ENCODE measurements around the gene SIM1.

The SIM1 gene

GRCh38 chr6:100447081-100447899 lies 17.4 kb downstream of the SIM1 start:
- TF ChIP-seq ZBTB49 (tag by site-specific recombination; IDR thresholded peaks at IDR 0.05; ENCODE audit: low read depth) (no peak), ZNF223 (tag by site-specific recombination; IDR thresholded peaks at IDR 0.05) (no peak), ZNF138 (tag by site-specific recombination; IDR thresholded peaks at IDR 0.05; ENCODE audit: borderline replicate concordance) (no peak), ZNF341 (tag by site-specific recombination; IDR thresholded peaks at IDR 0.05; ENCODE audit: low read depth) (no peak), ZNF558 (tag by site-specific recombination; IDR thresholded peaks at IDR 0.05) (no peak), ZNF76 (tag by site-specific recombination; IDR thresholded peaks at IDR 0.05; ENCODE audit: borderline replicate concordance, low read depth) (no peak), GLI4 (tag by site-specific recombination; IDR thresholded peaks at IDR 0.05) (no peak), ZNF585B (tag by site-specific recombination; IDR thresholded peaks at IDR 0.05) (no peak), ZNF121 (tag by site-specific recombination; IDR thresholded peaks at IDR 0.05) (no peak), ZNF510 (tag by site-specific recombination; IDR thresholded peaks at IDR 0.05; ENCODE audit: insufficient replicate concordance) (no peak), FEZF1 (tag by site-specific recombination; IDR thresholded peaks at IDR 0.05) (no peak), ZBTB20 (tag by site-specific recombination; IDR thresholded peaks at IDR 0.05) (no peak), ZNF302 (tag by site-specific recombination; IDR thresholded peaks at IDR 0.05; ENCODE audit: low read depth) (no peak), CTCF (tag by site-specific recombination; IDR thresholded peaks at IDR 0.05) (no peak), ZNF830 (tag by site-specific recombination; IDR thresholded peaks at IDR 0.05; ENCODE audit: low read depth) (no peak), ZNF366 (tag by site-specific recombination; conservative IDR thresholded peaks at IDR 0.05) (no peak), ZNF362 (tag by site-specific recombination; IDR thresholded peaks at IDR 0.05) (no peak), ZNF837 (tag by site-specific recombination; IDR thresholded peaks at IDR 0.05) (no peak), PBX3 (CRISPR knock-in tag; IDR thresholded peaks at IDR 0.05) (no peak)
- Histone ChIP-seq H3K4me3 (ENCODE audit: low read depth, low read length) (no peak overlapping the region), H3K36me3 (ENCODE audit: control insufficient read depth in 2 of 2, insufficient read depth in 1 of 2, low read length in 2 of 2) (peaks cover 3 to 35% of the 10 kb centered on the region in 2 experiments; a peak in 1 of 3 replicates), H3K9me3 (ENCODE audit: control insufficient read depth, insufficient read depth, low read depth, low read length) (no peaks in the 10 kb centered on the region), H3K27ac (ENCODE audit: extremely low read depth, low read depth, low read length) (no peak overlapping the region), H3K4me1 (ENCODE audit: control insufficient read depth, insufficient read depth, low read length) (no peaks in the 10 kb centered on the region)
- ChIA-PET POLR2A (interaction anchor here (0.6 kb wide), 1 partner anchor 200 kb away, joined by 3 read pairs; no protein-coding TSS in a partner anchor), CTCF (interaction anchor here (4.7 kb wide), 1 partner anchor 13 kb away, joined by 23 read pairs; no protein-coding TSS in a partner anchor)

All from HEK293 (cell line).